HG03571 (cell line): ENCODE results near the gene KIAA1755.
"Not testable (repeated sequence)": the region's sequence is repeated elsewhere in the genome, so short reads cannot be mapped to it uniquely, and the experiment has no call there.

Experiments used
- ATAC-seq: cut with Tn5 transposase; IDR thresholded peaks from one replicate; pipeline ENCODE4 v1.9.1; 2021; ENCODE audit not compliant: unreplicated experiment

Gene KIAA1755

GRCh38 chr20:38267901-38268514 is 7.5 kb upstream of the KIAA1755 start:
- no peak for ATAC-seq

DNA sequence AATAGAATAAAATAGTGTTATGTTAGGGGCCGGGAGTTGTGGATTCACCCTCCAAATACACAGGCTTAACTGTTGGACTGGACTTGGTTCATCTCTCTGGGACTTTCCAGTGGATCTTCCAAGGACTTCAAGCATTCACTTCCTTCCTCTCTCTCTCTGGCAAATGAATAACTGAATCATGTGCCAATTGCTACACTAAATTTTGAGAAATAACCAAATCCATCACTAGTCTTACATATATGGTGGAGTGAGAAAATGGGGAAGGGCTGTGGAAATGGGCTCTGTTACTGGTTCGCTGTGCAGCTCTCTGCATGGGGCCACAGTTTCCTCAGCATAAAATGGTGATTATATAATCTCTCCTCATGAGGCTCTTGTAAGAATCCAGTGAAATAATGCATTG is 6.8 kb upstream of the KIAA1755 start:
- ATAC-seq = no peak

DNA sequence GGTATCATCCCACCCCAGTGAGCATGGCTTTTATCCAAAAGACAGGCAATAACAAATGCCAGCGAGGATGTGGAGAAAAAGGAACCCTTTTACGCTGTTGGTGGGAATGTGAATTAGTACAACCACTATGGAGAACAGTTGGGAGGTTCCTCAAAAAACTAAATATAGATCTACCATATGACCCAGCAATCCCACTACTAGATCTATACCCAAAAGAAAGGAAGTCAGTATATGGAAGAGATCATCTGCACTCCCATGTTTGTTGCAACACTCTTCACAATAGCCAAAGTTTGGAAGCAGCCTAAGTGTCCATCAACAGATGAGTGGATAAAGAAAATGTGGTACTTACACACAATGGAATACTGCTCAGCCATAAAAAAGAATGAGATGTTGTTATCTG is 5.9 kb upstream of the KIAA1755 start:
- no peak for ATAC-seq

DNA sequence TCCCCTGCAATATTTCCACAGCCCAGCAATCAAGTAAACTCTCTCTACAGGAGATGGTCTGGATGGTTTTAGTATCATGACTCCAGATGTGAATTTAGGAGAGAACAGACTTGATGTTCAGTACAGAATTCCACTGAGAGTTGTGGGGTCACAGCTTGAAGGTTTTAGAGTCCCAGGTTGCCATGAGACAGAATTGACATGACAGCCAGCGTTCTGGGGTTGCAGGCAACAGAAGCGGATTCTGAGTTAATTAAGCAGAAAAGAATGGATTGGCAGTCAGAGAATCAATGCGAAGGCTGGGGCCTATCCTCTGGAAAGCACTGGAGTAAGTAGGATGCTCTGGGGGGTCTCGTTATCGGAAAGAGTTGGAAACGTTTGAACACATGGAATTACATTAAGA is 2.4 kb upstream of the KIAA1755 start:
- ATAC-seq = no peak

GRCh38 chr20:38261054-38261390 is 487 bp upstream of the KIAA1755 start:
- no peak for ATAC-seq

GRCh38 chr20:38260025-38260377 is 534 bp downstream of the KIAA1755 start:
- no peak for ATAC-seq

- no peak for ATAC-seq
These were observed 1.9 kb downstream of the KIAA1755 start for GRCh38 chr20:38258545-38259215.

GRCh38 chr20:38256966-38257365 is 3.6 kb downstream of the KIAA1755 start:
- no peak for ATAC-seq

DNA sequence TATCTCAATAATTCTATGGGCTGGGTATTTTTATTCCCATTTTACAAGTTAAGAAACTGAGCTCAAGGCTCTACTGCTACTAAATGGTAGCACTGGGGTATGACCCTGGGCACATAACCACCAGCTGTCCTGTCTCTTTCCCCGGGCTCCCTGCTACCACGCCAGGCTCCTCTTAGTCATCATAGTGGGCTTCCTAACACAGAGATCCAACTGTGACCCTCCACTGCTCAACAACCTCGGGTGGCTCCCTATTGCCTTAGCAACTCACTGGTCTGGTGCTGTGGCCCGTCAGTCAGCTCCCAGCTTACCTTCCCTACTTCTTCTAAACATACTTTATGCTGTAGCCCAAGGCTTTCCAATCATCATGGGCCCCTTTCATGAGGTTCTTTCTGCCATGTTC is 4.5 kb downstream of the KIAA1755 start:
- ATAC-seq = no peak

GRCh38 chr20:38255393-38255792 is 5.1 kb downstream of the KIAA1755 start:
- ATAC-seq = no peak

DNA sequence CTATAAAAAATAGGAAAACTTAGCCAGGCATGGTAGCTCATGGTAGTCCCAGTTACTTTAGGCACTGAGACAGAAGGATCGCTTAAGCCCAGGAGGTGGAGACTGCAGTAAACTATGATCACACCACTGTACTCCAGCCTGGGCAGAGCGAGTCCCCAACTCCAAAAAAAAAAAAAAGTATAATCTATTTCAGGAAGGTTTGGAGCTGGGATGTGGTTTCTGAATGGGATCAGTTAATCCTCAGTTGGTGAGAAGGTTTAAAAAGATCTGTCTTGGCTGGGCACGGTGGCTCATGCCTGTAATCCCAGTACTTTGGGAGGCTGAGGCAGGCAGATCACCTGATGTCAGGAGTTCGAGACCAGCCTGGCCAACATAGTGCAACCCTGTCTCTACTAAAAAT is 5.9 kb downstream of the KIAA1755 start:
- ATAC-seq = not testable (repeated sequence)

DNA sequence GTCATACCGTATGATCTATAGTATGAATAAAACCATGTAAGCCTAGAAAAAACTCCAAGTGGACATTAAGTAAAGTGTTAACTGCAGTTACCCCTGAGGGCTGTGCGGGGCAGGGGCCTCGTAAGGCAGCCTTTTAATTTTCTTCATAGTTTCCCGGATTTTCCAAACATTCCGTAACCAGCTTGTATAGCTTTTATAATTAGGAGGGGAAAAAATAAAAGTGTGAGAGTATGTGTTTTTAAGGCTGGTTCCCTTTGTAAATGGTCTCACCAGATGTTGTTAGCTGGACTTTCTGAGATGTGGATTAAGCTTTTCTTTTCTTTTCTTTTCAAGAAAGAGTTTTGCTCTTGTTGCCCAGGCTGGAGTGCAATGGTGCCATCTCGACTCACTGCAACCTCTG is 7.0 kb downstream of the KIAA1755 start:
- no peak for ATAC-seq

GRCh38 chr20:38252292-38253288 is 7.9 kb downstream of the KIAA1755 start:
- no peak for ATAC-seq

DNA sequence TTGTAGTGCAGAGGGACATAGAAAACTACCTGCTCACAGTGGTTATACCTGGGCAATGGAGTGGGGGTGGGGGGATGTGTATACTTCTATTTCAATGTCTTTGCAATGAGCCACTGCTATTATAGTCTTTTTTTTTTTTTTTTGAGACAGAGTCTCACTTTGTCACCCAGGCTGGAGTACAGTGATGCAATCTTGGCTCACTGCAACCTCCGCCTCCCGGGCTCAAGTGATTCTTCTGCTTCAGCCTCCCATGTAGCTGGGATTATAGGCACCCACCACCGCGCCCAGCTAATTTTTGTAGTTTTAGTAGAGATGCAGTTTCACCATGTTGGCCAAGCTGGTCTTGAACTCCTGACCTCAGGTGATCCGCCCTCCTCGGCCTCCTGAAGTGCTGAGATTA is 9.1 kb downstream of the KIAA1755 start:
- not testable (repeated sequence) for ATAC-seq

GRCh38 chr20:38250609-38251008 is 9.9 kb downstream of the KIAA1755 start:
- ATAC-seq = no peak

GRCh38 chr20:38249536-38250310 is 10.8 kb downstream of the KIAA1755 start:
- ATAC-seq = no peak

DNA sequence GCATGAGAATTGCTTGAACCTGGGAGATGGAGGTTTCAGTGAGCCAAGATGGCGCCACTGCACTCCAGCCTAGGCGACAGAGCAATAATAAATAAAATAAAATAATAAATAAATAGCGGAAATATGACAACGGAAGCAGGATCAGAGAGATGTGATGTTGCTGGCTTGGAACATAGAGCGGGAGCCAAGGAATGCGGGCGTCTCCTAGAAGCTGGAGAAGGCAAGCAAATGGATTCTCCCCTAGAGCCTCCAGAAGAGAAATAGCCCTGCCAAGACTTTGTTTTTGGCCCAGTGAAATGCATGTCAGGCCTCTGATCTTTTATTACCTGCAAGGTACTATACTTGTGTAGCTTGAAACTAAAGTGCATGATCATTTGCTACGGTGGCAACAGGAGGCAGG is 12.4 kb downstream of the KIAA1755 start:
- no peak for ATAC-seq

GRCh38 chr20:38247725-38248124 is 12.8 kb downstream of the KIAA1755 start:
- not testable (repeated sequence) for ATAC-seq

GRCh38 chr20:38247166-38247509 is 13.4 kb downstream of the KIAA1755 start:
- ATAC-seq = no peak

DNA sequence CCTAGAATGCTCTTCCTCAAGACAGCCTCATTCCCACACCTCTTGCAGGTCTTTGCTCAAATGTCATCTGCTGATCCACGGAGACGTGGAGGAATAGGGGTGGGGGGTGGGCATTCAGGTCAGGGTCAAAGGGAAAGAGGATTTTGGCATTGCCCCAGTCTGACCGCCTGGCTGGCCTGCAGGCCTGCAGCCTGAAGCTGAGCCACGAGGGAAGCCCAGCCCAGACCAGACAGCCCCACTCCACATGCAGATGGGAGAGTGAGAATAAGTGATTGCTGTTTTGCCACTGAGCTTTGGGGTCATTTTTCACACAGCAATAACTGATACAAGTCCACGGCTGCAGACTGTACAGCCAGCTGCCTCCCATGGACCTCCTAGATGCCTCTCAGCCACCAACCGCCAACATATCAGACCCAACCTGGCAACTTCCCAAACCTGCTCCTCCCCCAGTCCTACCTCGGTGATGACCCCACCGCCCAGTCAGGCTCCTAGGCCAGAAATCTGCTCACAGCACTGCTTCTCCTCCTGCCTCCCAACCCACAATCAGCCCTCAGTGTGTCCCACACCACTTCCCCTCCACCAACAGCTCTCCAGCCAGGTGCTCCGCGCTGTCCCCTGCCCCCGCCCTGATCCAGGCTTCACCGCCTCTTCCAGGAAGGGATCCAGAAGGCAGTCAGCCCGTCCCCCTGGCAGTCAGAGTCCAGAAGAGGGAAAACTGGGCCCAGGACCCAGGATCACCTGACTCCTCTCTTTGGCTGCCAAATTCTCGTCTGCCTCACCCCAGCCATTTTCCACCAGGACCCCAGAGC is 14.0 kb downstream of the KIAA1755 start:
- ATAC-seq = no peak
